ENCODE results near the gene DAB2.

DAB2 gene

DNA sequence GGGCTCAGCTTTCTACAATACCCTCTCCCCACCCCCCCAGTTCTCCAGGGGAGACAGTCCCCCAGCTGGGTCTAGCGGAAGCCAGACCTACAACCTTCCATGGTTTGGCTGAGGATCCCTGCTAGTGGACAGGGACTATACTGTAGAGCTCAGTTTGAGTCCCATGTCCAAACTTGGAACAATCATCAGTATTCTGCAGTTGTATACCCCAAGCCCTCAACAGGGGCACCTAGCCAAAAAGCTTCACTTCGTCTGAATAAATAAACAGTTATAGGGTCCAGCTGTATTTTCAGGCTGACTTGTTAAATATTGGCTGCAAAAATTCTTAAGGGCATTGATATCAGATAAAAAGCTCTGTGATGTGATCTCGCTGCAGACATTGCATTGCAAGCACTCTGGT, 45.1 kb downstream of the DAB2 start:
- Histone ChIP-seq H3K4me3 (ENCODE audit: low read depth, low read length) (no peak overlapping the region), H3K4me1 (ENCODE audit: control insufficient read depth, insufficient read depth, low read length) (no peaks in the 10 kb centered on the region), H3K27ac (ENCODE audit: low read depth, low read length) (no peak overlapping the region), H3K27me3 (ENCODE audit: control insufficient read depth, insufficient read depth, low read length) (no peaks in the 10 kb centered on the region), H3K9me3 (ENCODE audit: control insufficient read depth, insufficient read depth, low read depth, low read length) (no peaks in the 10 kb centered on the region), H3K36me3 (ENCODE audit: control insufficient read depth, insufficient read depth, low read length) (no peaks in the 10 kb centered on the region; the same call in 1 of the 2 replicates), H3K9ac (ENCODE audit: low read length) (no peak overlapping the region)

GRCh38 chr5:39377613-39378012, 47.2 kb downstream of the DAB2 start:
- H3K27ac ChIP-seq (ENCODE audit: low read depth, low read length), result no peak overlapping the region
- H3K27me3 ChIP-seq (ENCODE audit: control insufficient read depth, insufficient read depth, low read length), result no peaks in the 10 kb centered on the region
- H3K9me3 ChIP-seq (ENCODE audit: control insufficient read depth, insufficient read depth, low read depth, low read length), result no peaks in the 10 kb centered on the region
- no peaks in the 10 kb centered on the region for H3K4me1 ChIP-seq (ENCODE audit: control insufficient read depth, insufficient read depth, low read length)
- H3K9ac ChIP-seq (ENCODE audit: low read length), result no peak overlapping the region
- no peaks in the 10 kb centered on the region for H3K36me3 ChIP-seq (ENCODE audit: control insufficient read depth, insufficient read depth, low read length)
- no peak overlapping the region for H3K4me3 ChIP-seq (ENCODE audit: low read depth, low read length)

- H3K27me3 ChIP-seq (ENCODE audit: control insufficient read depth, insufficient read depth, low read length), result no peaks in the 10 kb centered on the region
- H3K9me3 ChIP-seq (ENCODE audit: control insufficient read depth, insufficient read depth, low read depth, low read length), result no peaks in the 10 kb centered on the region
- no peaks in the 10 kb centered on the region; the same call in 1 of the 2 replicates for H3K36me3 ChIP-seq (ENCODE audit: control insufficient read depth, insufficient read depth, low read length)
- H3K4me3 ChIP-seq (ENCODE audit: low read depth, low read length), result no peak overlapping the region
- no peak overlapping the region for H3K9ac ChIP-seq (ENCODE audit: low read length)
- no peak overlapping the region for H3K27ac ChIP-seq (ENCODE audit: low read depth, low read length)
- H3K4me1 ChIP-seq (ENCODE audit: control insufficient read depth, insufficient read depth, low read length), result no peaks in the 10 kb centered on the region
Measured at GRCh38 chr5:39376293-39376714, 48.5 kb downstream of the DAB2 start.

DNA sequence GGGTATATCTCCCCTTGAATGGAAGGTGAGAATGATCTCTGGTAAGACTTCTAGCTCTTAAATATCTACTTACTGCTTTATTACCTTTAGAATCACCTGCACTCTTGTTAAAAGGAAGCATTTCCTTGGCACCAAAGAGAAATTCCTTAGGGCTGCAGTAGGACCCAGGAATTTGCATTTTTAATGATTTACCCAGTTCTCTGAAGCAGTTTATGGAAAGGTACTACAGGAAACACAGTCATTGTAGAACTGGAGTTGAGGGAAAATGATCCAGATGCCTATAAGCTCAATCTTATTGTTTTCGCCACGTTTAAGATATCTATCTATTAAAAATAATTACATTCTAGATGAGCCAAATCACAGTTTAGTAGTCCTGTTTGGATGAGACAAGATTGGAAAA, 51.0 kb downstream of the DAB2 start:
- Histone ChIP-seq H3K27ac (ENCODE audit: low read depth, low read length) (no peak overlapping the region), H3K27me3 (ENCODE audit: control insufficient read depth, insufficient read depth, low read length) (no peaks in the 10 kb centered on the region), H3K4me1 (ENCODE audit: control insufficient read depth, insufficient read depth, low read length) (no peaks in the 10 kb centered on the region; the same call in 1 of the 2 replicates), H3K9ac (ENCODE audit: low read length) (no peak overlapping the region), H3K4me3 (ENCODE audit: low read depth, low read length) (no peak overlapping the region), H3K36me3 (ENCODE audit: control insufficient read depth, insufficient read depth, low read length) (peaks cover 2% of the 10 kb centered on the region; the same call in 1 of the 2 replicates), H3K9me3 (ENCODE audit: control insufficient read depth, insufficient read depth, low read depth, low read length) (no peaks in the 10 kb centered on the region)

DNA sequence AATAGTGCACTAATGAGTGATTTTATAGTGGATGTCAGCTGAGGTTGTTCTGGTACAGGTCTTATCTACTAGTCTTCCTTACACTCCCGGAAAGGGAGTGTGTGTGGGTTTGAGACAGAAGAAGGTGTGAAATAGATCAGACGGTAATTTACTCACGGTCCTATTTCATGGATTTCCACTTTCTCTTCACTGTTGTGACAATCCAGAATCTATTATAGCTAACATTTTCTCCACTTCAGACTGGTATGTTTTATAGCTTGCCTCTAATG, 53.5 kb downstream of the DAB2 start:
- H3K9me3 ChIP-seq (ENCODE audit: control insufficient read depth, insufficient read depth, low read depth, low read length), result no peaks in the 10 kb centered on the region
- H3K4me1 ChIP-seq (ENCODE audit: control insufficient read depth, insufficient read depth, low read length), result no peaks in the 10 kb centered on the region; the same call in 1 of the 2 replicates
- no peaks in the 10 kb centered on the region for H3K27me3 ChIP-seq (ENCODE audit: control insufficient read depth, insufficient read depth, low read length)
- no peak overlapping the region for H3K4me3 ChIP-seq (ENCODE audit: low read depth, low read length)
- H3K36me3 ChIP-seq (ENCODE audit: control insufficient read depth, insufficient read depth, low read length), result peaks cover 2% of the 10 kb centered on the region; the same call in 1 of the 2 replicates
- no peak overlapping the region for H3K9ac ChIP-seq (ENCODE audit: low read length)
- H3K27ac ChIP-seq (ENCODE audit: low read depth, low read length), result no peak overlapping the region

GRCh38 chr5:39370555-39371366, 54.0 kb downstream of the DAB2 start:
- Histone ChIP-seq H3K36me3 (ENCODE audit: control insufficient read depth, insufficient read depth, low read length) (peaks cover 2% of the 10 kb centered on the region; the same call in 1 of the 2 replicates), H3K27me3 (ENCODE audit: control insufficient read depth, insufficient read depth, low read length) (no peaks in the 10 kb centered on the region), H3K9me3 (ENCODE audit: control insufficient read depth, insufficient read depth, low read depth, low read length) (no peaks in the 10 kb centered on the region), H3K9ac (ENCODE audit: low read length) (no peak overlapping the region), H3K4me1 (ENCODE audit: control insufficient read depth, insufficient read depth, low read length) (no peaks in the 10 kb centered on the region; the same call in 1 of the 2 replicates), H3K4me3 (ENCODE audit: low read depth, low read length) (no peak overlapping the region), H3K27ac (ENCODE audit: low read depth, low read length) (no peak overlapping the region)

DNA sequence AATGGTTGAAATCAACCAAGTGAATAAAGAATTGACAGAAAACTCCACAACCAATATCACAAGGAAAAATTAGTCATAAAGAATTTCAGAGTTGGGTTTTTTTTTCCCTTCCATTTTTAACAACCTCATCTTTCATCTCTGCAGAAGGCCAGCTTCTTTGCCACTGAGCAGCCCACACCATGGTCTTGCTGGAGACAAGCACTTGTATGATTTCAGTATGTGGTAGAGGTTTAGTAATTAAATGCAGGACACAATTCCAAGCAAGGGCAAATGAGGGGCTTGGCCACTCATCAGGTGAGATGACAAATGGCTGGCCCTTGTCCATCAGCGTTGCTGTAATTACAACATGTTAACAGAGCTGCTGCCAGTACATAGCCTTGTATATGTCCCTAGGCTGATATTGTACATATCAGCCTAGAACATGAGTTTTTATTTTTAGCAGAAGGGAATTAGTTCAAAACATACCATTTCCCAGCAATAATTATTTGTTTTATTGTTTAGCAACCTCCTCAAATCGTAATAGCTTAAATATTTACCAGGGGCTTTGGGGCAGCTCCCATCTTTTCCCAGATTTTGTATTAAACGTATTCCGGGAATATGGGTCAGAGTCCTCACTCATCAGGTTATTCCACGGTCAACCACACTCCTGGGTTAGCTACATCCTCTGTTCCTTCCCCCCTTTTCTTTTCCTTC, 55.5 kb downstream of the DAB2 start:
- Histone ChIP-seq H3K27ac (ENCODE audit: low read depth, low read length) (no peak overlapping the region), H3K4me1 (ENCODE audit: control insufficient read depth, insufficient read depth, low read length) (no peaks in the 10 kb centered on the region; the same call in 1 of the 2 replicates), H3K27me3 (ENCODE audit: control insufficient read depth, insufficient read depth, low read length) (no peaks in the 10 kb centered on the region), H3K36me3 (ENCODE audit: control insufficient read depth, insufficient read depth, low read length) (peaks cover 2% of the 10 kb centered on the region; the same call in 1 of the 2 replicates), H3K9ac (ENCODE audit: low read length) (no peak overlapping the region), H3K9me3 (ENCODE audit: control insufficient read depth, insufficient read depth, low read depth, low read length) (no peaks in the 10 kb centered on the region), H3K4me3 (ENCODE audit: low read depth, low read length) (no peak overlapping the region)

DNA sequence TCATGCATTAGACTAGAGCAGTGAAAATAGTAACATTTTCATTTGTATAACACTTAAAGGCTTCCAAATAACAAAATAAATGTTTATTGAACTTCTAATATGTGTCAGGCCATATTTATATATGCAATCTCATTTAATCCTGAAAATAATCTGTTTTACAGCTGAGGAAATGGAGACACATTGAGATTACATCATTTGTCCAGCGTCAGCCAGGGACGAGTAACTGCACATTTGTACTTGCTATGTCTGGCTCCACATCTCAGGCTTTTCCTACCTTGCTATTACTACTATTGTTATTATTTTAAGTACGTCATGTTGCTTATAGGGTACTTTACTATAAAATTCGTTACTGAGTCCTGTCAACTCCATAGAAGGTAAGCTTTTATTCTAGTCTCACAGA, 56.7 kb downstream of the DAB2 start:
- peaks cover 2% of the 10 kb centered on the region; the same call in 1 of the 2 replicates for H3K36me3 ChIP-seq (ENCODE audit: control insufficient read depth, insufficient read depth, low read length)
- no peak overlapping the region for H3K9ac ChIP-seq (ENCODE audit: low read length)
- H3K4me3 ChIP-seq (ENCODE audit: low read depth, low read length), result no peak overlapping the region
- H3K9me3 ChIP-seq (ENCODE audit: control insufficient read depth, insufficient read depth, low read depth, low read length), result no peaks in the 10 kb centered on the region
- H3K4me1 ChIP-seq (ENCODE audit: control insufficient read depth, insufficient read depth, low read length), result no peaks in the 10 kb centered on the region; the same call in 1 of the 2 replicates
- H3K27me3 ChIP-seq (ENCODE audit: control insufficient read depth, insufficient read depth, low read length), result no peaks in the 10 kb centered on the region
- H3K27ac ChIP-seq (ENCODE audit: low read depth, low read length), result no peak overlapping the region

- no peak overlapping the region for H3K4me3 ChIP-seq (ENCODE audit: low read depth, low read length)
- H3K27me3 ChIP-seq (ENCODE audit: control insufficient read depth, insufficient read depth, low read length), result no peaks in the 10 kb centered on the region
Measured at GRCh38 chr5:39367711-39368110, 57.1 kb downstream of the DAB2 start.

DNA sequence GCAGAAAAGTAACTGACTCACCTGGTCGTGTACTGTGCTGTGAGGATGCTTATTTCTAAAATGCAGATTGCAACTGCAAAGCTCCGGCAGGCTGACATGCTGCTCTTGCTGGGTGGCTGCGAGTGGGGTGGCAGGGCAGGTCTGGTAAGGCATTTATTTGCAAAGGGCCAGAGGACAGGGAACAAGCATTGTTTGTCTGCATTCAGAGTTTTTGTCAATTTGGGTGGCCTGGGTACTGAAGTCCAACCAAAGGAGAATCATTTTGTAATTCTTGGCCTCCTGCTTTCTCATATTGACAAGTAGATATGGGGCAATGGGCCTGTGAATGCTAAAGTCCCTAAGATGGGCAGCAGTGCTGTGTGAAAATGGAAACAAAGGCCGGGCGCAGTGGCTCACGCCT, 60.4 kb downstream of the DAB2 start, which contains the start of gene C9:
Gene C9 (minus strand): TSS at position 129 of the 400 bp plus-strand sequence. CDS start 31 bp downstream, at position 98.
- 0 out of 2 replicates have a peak, but pooled peaks cover 3% of the 10 kb centered on the region for H3K9me3 ChIP-seq (ENCODE audit: control insufficient read depth, insufficient read depth, low read depth, low read length)
- no peak within 1 kb of the TSS for H3K27ac ChIP-seq (ENCODE audit: low read depth, low read length)
- no peaks in the 10 kb centered on the region for H3K36me3 ChIP-seq (ENCODE audit: control insufficient read depth, insufficient read depth, low read length)
- H3K4me1 ChIP-seq (ENCODE audit: control insufficient read depth, insufficient read depth, low read length), result no peaks in the 10 kb centered on the region
- no peaks in the 10 kb centered on the region for H3K27me3 ChIP-seq (ENCODE audit: control insufficient read depth, insufficient read depth, low read length)
- no peak within 1 kb of the TSS for H3K4me3 ChIP-seq (ENCODE audit: low read depth, low read length)
- H3K9ac ChIP-seq (ENCODE audit: low read length), result no peak within 1 kb of the TSS

More at GRCh38 chr5:39367711-39368110, 57.1 kb downstream of the DAB2 start:
- Histone ChIP-seq H3K27ac (ENCODE audit: low read depth, low read length) (no peak overlapping the region), H3K9ac (ENCODE audit: low read length) (no peak overlapping the region), H3K36me3 (ENCODE audit: control insufficient read depth, insufficient read depth, low read length) (peaks cover 2% of the 10 kb centered on the region; the same call in 1 of the 2 replicates), H3K4me1 (ENCODE audit: control insufficient read depth, insufficient read depth, low read length) (no peaks in the 10 kb centered on the region; the same call in 1 of the 2 replicates), H3K9me3 (ENCODE audit: control insufficient read depth, insufficient read depth, low read depth, low read length) (no peaks in the 10 kb centered on the region)

DNA sequence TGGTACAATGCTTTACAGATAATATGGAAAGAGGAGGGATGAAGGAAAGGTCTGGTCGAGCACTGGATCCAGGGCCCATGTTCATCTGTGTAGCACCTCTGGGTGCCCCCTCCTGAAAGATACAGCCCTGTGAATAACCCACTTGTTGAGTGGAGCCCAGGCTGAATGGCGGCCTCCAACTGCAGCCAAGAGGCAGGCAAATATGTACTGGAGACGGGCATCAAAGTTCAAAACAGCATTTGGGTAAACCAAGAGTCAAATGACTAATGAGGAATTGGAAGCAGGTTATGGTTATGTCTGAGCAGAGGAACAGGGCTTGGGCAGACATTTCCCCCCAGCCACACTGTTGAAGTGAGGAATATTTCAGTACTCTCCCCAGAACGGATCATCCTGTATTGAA, 61.6 kb downstream of the DAB2 start:
- no peak overlapping the region for H3K9ac ChIP-seq (ENCODE audit: low read length)
- no peak overlapping the region for H3K4me3 ChIP-seq (ENCODE audit: low read depth, low read length)
- no peaks in the 10 kb centered on the region for H3K36me3 ChIP-seq (ENCODE audit: control insufficient read depth, insufficient read depth, low read length)
- H3K9me3 ChIP-seq (ENCODE audit: control insufficient read depth, insufficient read depth, low read depth, low read length), result 0 out of 2 replicates have a peak, but pooled peaks cover 4% of the 10 kb centered on the region
- H3K4me1 ChIP-seq (ENCODE audit: control insufficient read depth, insufficient read depth, low read length), result no peaks in the 10 kb centered on the region
- H3K27ac ChIP-seq (ENCODE audit: low read depth, low read length), result no peak overlapping the region
- H3K27me3 ChIP-seq (ENCODE audit: control insufficient read depth, insufficient read depth, low read length), result no peaks in the 10 kb centered on the region

All from HUES6 (cell line).